MM.1S (cell line): ENCODE measurements around the gene NCLN.

ENCODE experiments used
- DNase-seq: peaks from one replicate; pipeline ENCODE4 v3.0.0-alpha.2; 2015
- H2AFZ ChIP-seq: fragments of 300-600 bp; sonication (generic); 2 replicates; pipeline ENCODE4 v1.6.0; 2016; ENCODE audit warnings: antibody characterized with exemption, low read length
- H3F3A ChIP-seq: fragments of 300-600 bp; sonication (generic); 2 replicates; pipeline ENCODE4 v1.6.1; 2016; ENCODE audit warnings: mild to moderate bottlenecking, antibody characterized with exemption, low read length, moderate library complexity, mixed read lengths; ENCODE audit not compliant: insufficient read depth
- H3K27ac ChIP-seq: fragments of 300-600 bp; sonication (generic); 2 replicates; pipeline ENCODE4 v1.5.1; 2016; ENCODE audit warnings: mild to moderate bottlenecking, low read length
- H3K27me3 ChIP-seq: fragments of 300-600 bp; sonication (generic); replicated peaks from 2 replicates; pipeline ENCODE4 v1.6.0; 2016; ENCODE audit warnings: low read length; ENCODE audit not compliant: insufficient read depth
- H3K36me3 ChIP-seq: fragments of 300-600 bp; sonication (generic); replicated peaks from 2 replicates; pipeline ENCODE4 v1.6.1; 2016; ENCODE audit warnings: mild to moderate bottlenecking, low read length, mixed read lengths; ENCODE audit not compliant: insufficient read depth
- H3K4me1 ChIP-seq: fragments of 300-600 bp; sonication (generic); 2 replicates; pipeline ENCODE4 v1.6.1; 2016; ENCODE audit warnings: low read length, mixed read lengths
- H3K4me2 ChIP-seq: fragments of 300-600 bp; sonication (generic); 2 replicates; pipeline ENCODE4 v1.6.0; 2016; ENCODE audit warnings: low read depth, low read length
- H3K4me3 ChIP-seq: fragments of 300-600 bp; sonication (generic); 2 replicates; pipeline ENCODE4 v1.5.1; 2016; ENCODE audit warnings: low read length, mixed read lengths
- H3K79me2 ChIP-seq: fragments of 300-600 bp; sonication (generic); 2 replicates; pipeline ENCODE4 v1.6.1; 2016; ENCODE audit warnings: mixed run types, low read length, mixed read lengths
- H3K9ac ChIP-seq: fragments of 300-600 bp; sonication (generic); 2 replicates; pipeline ENCODE4 v1.6.1; 2016; ENCODE audit warnings: low read length, mixed read lengths
- H3K9me2 ChIP-seq: fragments of 300-600 bp; sonication (generic); replicated peaks from 2 replicates; pipeline ENCODE4 v1.6.1; 2016; ENCODE audit warnings: mild to moderate bottlenecking, low read length, mixed read lengths; ENCODE audit not compliant: insufficient read depth
- H3K9me3 ChIP-seq: fragments of 300-600 bp; sonication (generic); replicated peaks from 2 replicates; pipeline ENCODE4 v1.6.1; 2016; ENCODE audit warnings: mild to moderate bottlenecking, low read length, mixed read lengths; ENCODE audit not compliant: insufficient read depth
- H4K20me1 ChIP-seq: fragments of 300-600 bp; sonication (generic); 2 replicates; pipeline ENCODE4 v1.6.1; 2016; ENCODE audit warnings: mild to moderate bottlenecking, low read length, moderate library complexity, mixed read lengths; ENCODE audit not compliant: insufficient read depth
- EZH2 ChIP-seq: fragments of 300-600 bp; sonication (generic); optimal IDR thresholded peaks from 2 replicates; pipeline ENCODE3; 2017; ENCODE audit warnings: low read depth, mild to moderate bottlenecking, antibody characterized with exemption, low read length, mixed read lengths
- EZH2phosphoT487 ChIP-seq: fragments of 300-600 bp; sonication (generic); IDR thresholded peaks from 2 replicates; pipeline ENCODE4 v1.6.1; 2018; ENCODE audit warnings: antibody characterized with exemption, low read length
- TF ChIP-seq, protein P1 (sequence below): fragments of 300-600 bp; sonication (generic); IDR thresholded peaks from 2 replicates; pipeline ENCODE4 v1.5.1; 2016; ENCODE audit warnings: antibody characterized with exemption, low read length, mixed read lengths

NCLN gene

GRCh38 chr19:3248728-3249326 lies 63.1 kb downstream of the NCLN start:
- H3F3A ChIP-seq = no peaks in the 10 kb centered on the region
- H2AFZ ChIP-seq = no peak overlapping the region
- no peaks in the 10 kb centered on the region for H3K36me3 ChIP-seq
- H3K4me2 ChIP-seq = no peak overlapping the region
- H3K79me2 ChIP-seq = no peaks in the 10 kb centered on the region
- no peaks in the 10 kb centered on the region for H3K9me3 ChIP-seq
- H3K27ac ChIP-seq = no peak overlapping the region
- TF ChIP-seq EZH2 (no peak), EZH2phosphoT487 (no peak)
- TF ChIP-seq, protein P1, sequence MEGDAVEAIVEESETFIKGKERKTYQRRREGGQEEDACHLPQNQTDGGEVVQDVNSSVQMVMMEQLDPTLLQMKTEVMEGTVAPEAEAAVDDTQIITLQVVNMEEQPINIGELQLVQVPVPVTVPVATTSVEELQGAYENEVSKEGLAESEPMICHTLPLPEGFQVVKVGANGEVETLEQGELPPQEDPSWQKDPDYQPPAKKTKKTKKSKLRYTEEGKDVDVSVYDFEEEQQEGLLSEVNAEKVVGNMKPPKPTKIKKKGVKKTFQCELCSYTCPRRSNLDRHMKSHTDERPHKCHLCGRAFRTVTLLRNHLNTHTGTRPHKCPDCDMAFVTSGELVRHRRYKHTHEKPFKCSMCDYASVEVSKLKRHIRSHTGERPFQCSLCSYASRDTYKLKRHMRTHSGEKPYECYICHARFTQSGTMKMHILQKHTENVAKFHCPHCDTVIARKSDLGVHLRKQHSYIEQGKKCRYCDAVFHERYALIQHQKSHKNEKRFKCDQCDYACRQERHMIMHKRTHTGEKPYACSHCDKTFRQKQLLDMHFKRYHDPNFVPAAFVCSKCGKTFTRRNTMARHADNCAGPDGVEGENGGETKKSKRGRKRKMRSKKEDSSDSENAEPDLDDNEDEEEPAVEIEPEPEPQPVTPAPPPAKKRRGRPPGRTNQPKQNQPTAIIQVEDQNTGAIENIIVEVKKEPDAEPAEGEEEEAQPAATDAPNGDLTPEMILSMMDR = no peak
- no peak for DNase-seq
- H3K27me3 ChIP-seq = peaks cover 73% of the 10 kb centered on the region
- H3K4me1 ChIP-seq = no peaks in the 10 kb centered on the region
- no peaks in the 10 kb centered on the region for H3K9me2 ChIP-seq
- no peak overlapping the region for H3K4me3 ChIP-seq
- no peak overlapping the region for H3K9ac ChIP-seq
- no peaks in the 10 kb centered on the region for H4K20me1 ChIP-seq

DNA sequence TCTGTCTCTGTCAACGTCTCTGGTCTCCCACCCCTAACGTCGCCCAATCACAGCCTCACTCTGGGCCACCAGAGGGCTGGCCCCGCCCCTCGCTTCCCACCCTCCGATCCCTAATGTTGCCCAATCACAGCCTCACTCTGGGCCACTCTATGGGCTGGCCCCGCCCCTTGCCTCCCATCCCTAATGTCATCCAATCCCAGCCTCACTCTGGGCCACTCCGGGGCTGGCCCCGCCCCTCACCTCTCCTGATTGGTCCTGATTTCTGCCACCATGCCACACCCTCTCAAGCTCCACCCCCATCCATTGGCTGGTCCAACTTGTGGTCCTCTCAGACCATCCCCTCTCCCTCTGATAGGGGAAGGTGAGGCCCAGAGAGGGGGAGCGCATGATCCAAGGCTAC lies 63.7 kb downstream of the NCLN start:
- H3K9ac ChIP-seq = no peak overlapping the region
- peaks cover 73% of the 10 kb centered on the region for H3K27me3 ChIP-seq
- DNase-seq = no peak
- H3K4me2 ChIP-seq = no peak overlapping the region
- no peak overlapping the region for H3K4me3 ChIP-seq
- H3K9me3 ChIP-seq = no peaks in the 10 kb centered on the region
- no peaks in the 10 kb centered on the region for H3K9me2 ChIP-seq
- H3K4me1 ChIP-seq = no peaks in the 10 kb centered on the region
- no peak overlapping the region for H3K27ac ChIP-seq
- H3K36me3 ChIP-seq = no peaks in the 10 kb centered on the region
- TF ChIP-seq EZH2 = no peak
- no peak for TF ChIP-seq EZH2phosphoT487
- TF ChIP-seq, protein P1 = no peak
- H3F3A ChIP-seq = no peaks in the 10 kb centered on the region
- H2AFZ ChIP-seq = no peak overlapping the region
- no peaks in the 10 kb centered on the region for H4K20me1 ChIP-seq
- no peaks in the 10 kb centered on the region for H3K79me2 ChIP-seq

DNA sequence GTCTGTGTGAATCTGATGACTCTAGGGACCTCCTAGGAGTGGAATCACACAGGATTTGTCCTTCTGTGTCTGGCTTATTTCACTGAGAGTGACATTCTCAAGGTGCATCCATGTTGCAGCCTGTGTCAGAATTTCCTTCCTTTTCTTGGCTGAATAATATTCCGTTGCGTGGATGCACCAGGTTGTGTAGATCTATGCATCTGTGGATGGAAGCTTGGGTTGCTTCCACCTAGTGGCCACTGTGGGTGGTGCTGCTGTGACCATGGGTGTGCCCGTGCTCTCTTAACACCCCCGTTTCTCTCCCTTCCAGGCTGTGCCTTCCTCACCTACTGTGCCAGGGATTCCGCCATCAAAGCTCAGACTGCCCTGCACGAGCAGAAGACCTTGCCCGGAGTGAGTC lies 64.9 kb downstream of the NCLN start:
- Histone ChIP-seq H3K27me3 (peaks cover 69% of the 10 kb centered on the region), H3F3A (no peaks in the 10 kb centered on the region), H3K4me2 (no peak overlapping the region), H3K9me3 (no peaks in the 10 kb centered on the region), H3K79me2 (no peaks in the 10 kb centered on the region), H3K9me2 (no peaks in the 10 kb centered on the region), H2AFZ (no peak overlapping the region), H3K4me3 (no peak overlapping the region), H3K36me3 (no peaks in the 10 kb centered on the region), H3K9ac (no peak overlapping the region), H3K4me1 (no peaks in the 10 kb centered on the region), H4K20me1 (no peaks in the 10 kb centered on the region), H3K27ac (no peak overlapping the region)
- DNase-seq = no peak
- TF ChIP-seq EZH2 = no peak
- TF ChIP-seq, protein P1 = peak; percentile 71
- no peak for TF ChIP-seq EZH2phosphoT487
